Trophoblast cell (in vitro differentiated cells and primary cell): ENCODE measurements around the gene NR3C1.

ENCODE experiments used
- DNase-seq, 2 donors: peaks; one replicate each; pipeline ENCODE4 v3.0.0-alpha.2; 2016
- H2AFZ ChIP-seq: 2 replicates; pipeline ENCODE4 v1.6.1; 2013; ENCODE audit warnings: low read length, moderate library complexity, mild to moderate bottlenecking; ENCODE audit not compliant: insufficient read depth, poor library complexity
- H2AK5ac ChIP-seq: 2 replicates; pipeline ENCODE4 v1.6.1; 2013; ENCODE audit warnings: mild to moderate bottlenecking, low read length
- H2BK120ac ChIP-seq: 2 replicates; pipeline ENCODE4 v1.6.1; 2013; ENCODE audit warnings: low read length, mild to moderate bottlenecking, moderate library complexity; ENCODE audit not compliant: insufficient read depth, poor library complexity
- H2BK12ac ChIP-seq: 2 replicates; pipeline ENCODE4 v1.6.1; 2013; ENCODE audit warnings: mild to moderate bottlenecking, low read length, moderate library complexity
- H2BK5ac ChIP-seq: 2 replicates; pipeline ENCODE4 v1.6.1; 2013; ENCODE audit warnings: low read length, low read depth, moderate library complexity, mild to moderate bottlenecking; ENCODE audit not compliant: poor library complexity
- H3K14ac ChIP-seq: 2 replicates; pipeline ENCODE4 v1.6.1; 2013; ENCODE audit warnings: mild to moderate bottlenecking, low read length
- H3K18ac ChIP-seq: 2 replicates; pipeline ENCODE4 v1.6.1; 2013; ENCODE audit warnings: mild to moderate bottlenecking, low read length
- H3K23ac ChIP-seq: 2 replicates; pipeline ENCODE4 v1.6.1; 2013; ENCODE audit warnings: low read length
- H3K27ac ChIP-seq: 2 replicates; pipeline ENCODE4 v1.5.1; 2013; ENCODE audit warnings: low read depth, mild to moderate bottlenecking, inconsistent platforms, low read length, moderate library complexity
- H3K27me3 ChIP-seq: 2 replicates; pipeline ENCODE4 v1.6.1; 2013; ENCODE audit warnings: inconsistent platforms, mild to moderate bottlenecking, low read length, moderate library complexity; ENCODE audit not compliant: insufficient read depth
- H3K36me3 ChIP-seq, 2 experiments: 1 replicate in 1 of 2; 2 replicates in 1 of 2; pipeline ENCODE4 v1.6.1; 2013; ENCODE audit warnings: low read length in 2 of 2, mild to moderate bottlenecking in 2 of 2, moderate library complexity in 1 of 2; ENCODE audit not compliant: insufficient read depth in 2 of 2, control insufficient read depth in 1 of 2
- H3K4ac ChIP-seq: 2 replicates; pipeline ENCODE4 v1.6.1; 2013; ENCODE audit warnings: low read depth, mild to moderate bottlenecking, low read length, moderate library complexity
- H3K4me1 ChIP-seq, 2 experiments: 1 replicate in 1 of 2; 2 replicates in 1 of 2; pipeline ENCODE4 v1.6.1; 2013; ENCODE audit warnings: low read length in 2 of 2, mild to moderate bottlenecking in 2 of 2, moderate library complexity in 1 of 2; ENCODE audit not compliant: insufficient read depth in 2 of 2, control insufficient read depth in 1 of 2
- H3K4me2 ChIP-seq: 2 replicates; pipeline ENCODE4 v1.6.1; 2013; ENCODE audit warnings: inconsistent platforms, mild to moderate bottlenecking, low read length, moderate library complexity
- H3K4me3 ChIP-seq: 2 replicates; pipeline ENCODE4 v1.5.1; 2013; ENCODE audit warnings: mild to moderate bottlenecking, low read depth, low read length, inconsistent platforms
- H3K79me1 ChIP-seq: one replicate; pipeline ENCODE4 v1.6.1; 2013; ENCODE audit warnings: low read length
- H3K79me2 ChIP-seq: 2 replicates; pipeline ENCODE4 v1.6.1; 2013; ENCODE audit warnings: low read length, mild to moderate bottlenecking; ENCODE audit not compliant: control insufficient read depth, insufficient read depth, poor library complexity
- H3K9ac ChIP-seq: 2 replicates; pipeline ENCODE4 v1.6.1; 2013; ENCODE audit warnings: mild to moderate bottlenecking, low read length
- H3K9me3 ChIP-seq: 2 replicates; pipeline ENCODE4 v1.6.1; 2013; ENCODE audit warnings: low read depth, mild to moderate bottlenecking, control low read depth, inconsistent platforms, low read length; ENCODE audit not compliant: insufficient read depth
- H4K12ac ChIP-seq: 2 replicates; pipeline ENCODE4 v1.6.1; 2013; ENCODE audit warnings: low read depth, mild to moderate bottlenecking, low read length, moderate library complexity
- H4K8ac ChIP-seq: 2 replicates; pipeline ENCODE4 v1.6.1; 2013; ENCODE audit warnings: low read depth, mild to moderate bottlenecking, low read length, moderate library complexity
- H4K91ac ChIP-seq: one replicate; pipeline ENCODE4 v1.6.1; 2013; ENCODE audit warnings: low read depth, mild to moderate bottlenecking, low read length, moderate library complexity
- WGBS: extraction: QIAGEN DNeasy Blood & Tissue Kit; methylation state at CpG from one replicate; pipeline ENCODE4 v1.1.7; 2013; ENCODE audit warnings: missing lambda C conversion rate; ENCODE audit not compliant: insufficient read length, insufficient coverage; ENCODE audit errors: extremely low coverage; 5-methylcytosine and 5-hydroxymethylcytosine counted together

The NR3C1 gene

DNA sequence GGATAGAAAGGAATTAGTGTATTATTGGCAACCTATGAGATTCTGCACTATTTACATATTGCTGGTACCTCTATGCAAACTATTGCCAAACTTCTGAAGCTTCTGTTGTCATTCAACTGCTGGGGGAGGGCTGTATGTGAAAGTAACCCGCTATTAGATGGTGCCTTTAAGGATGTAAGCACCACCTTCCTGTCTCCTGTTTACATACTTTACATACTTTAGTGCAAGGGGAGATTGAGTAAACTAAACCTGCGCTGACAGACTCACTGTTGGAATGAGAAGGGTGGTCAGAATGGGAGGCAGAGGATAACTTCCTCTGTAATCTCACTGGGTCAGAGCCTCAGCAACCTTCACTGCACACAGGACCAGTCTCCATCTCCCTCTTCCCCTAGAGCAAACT lies 123.8 kb downstream of the NR3C1 start:
- Histone ChIP-seq H3K4ac (no peak overlapping the region), H4K8ac (no peak overlapping the region), H3K79me1 (no peaks in the 10 kb centered on the region), H3K9ac (no peak overlapping the region), H2BK120ac (no peak overlapping the region), H2AK5ac (no peak overlapping the region), H3K9me3 (no peaks in the 10 kb centered on the region), H3K18ac (no peak overlapping the region), H2BK5ac (no peak overlapping the region), H2AFZ (no peak overlapping the region), H3K36me3 (no peaks in the 10 kb centered on the region), H3K4me2 (no peak overlapping the region), H3K4me1 (no peaks in the 10 kb centered on the region), H3K79me2 (no peaks in the 10 kb centered on the region), H4K91ac (no peak overlapping the region), H3K27ac (no peak overlapping the region), H3K23ac (no peak overlapping the region), H3K27me3 (no peaks in the 10 kb centered on the region), H2BK12ac (no peak overlapping the region), H3K14ac (no peak overlapping the region), H4K12ac (no peak overlapping the region), H3K4me3 (no peak overlapping the region)
- peak; percentile 71 to 89 for DNase-seq
- WGBS = no CpG with 5 or more reads among the region's 2 CpGs

DNA sequence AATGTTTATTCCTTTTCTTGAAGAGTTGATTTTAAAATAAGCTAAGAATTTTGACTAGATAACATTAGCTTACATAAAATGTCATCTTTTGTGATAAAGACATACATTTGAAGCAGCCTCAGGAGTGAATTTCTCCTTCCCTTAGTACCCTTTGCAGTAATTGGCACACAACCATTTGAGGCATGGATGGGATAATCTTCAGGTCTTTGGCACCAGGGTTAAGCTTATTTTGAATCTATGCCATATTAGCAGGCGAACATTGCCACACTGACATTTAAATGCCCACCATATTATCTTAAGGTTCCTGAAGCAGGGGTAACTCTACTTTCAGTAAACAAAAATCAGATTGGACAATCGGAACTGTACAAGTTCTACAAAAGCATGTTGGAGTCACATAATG lies 126.0 kb downstream of the NR3C1 start:
- WGBS = no CpG with 5 or more reads among the region's 2 CpGs
- Histone ChIP-seq H4K12ac (no peak overlapping the region), H3K27me3 (no peaks in the 10 kb centered on the region)

DNA sequence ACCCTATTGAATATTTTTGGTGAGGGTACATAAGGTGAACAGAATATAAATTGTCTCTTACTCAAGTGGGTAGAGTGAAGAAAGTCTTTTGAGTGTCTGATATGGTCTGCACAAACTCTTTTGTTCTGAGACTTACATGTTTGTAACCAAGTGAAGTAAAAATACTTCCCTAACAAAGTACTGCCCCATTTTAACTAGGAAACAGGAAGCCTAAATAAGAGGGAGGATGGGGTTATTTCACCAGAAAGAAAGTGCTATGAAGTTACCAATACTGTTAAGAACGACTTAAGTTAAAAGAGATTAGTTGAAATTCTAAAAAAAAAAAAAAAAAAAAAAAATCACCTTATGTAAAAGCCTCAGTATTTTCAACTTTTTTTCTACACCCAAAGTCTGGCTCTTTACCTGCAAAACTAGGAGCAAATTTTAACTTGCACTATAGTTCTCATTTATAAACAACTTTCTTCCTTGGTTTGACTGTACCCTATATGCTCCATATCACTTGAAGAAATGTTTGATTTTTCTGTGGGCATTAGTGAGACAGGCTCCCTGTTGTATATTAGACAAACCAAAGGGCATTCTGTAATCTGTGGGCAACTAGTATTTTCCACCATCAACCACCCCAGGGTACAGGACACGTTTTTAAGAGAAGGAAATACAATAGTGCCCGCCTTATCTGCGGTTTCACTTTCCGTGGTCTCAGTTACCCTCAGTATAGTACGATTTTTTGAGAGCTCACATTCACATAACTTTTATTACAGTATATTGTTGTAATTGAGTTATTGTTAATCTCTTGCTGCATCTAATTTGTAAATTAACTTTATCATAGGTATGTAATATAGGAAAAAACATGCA lies 127.7 kb downstream of the NR3C1 start:
- H2BK5ac ChIP-seq = no peak overlapping the region
- H2AFZ ChIP-seq = no peak overlapping the region
- H3K14ac ChIP-seq = no peak overlapping the region
- no peaks in the 10 kb centered on the region for H3K9me3 ChIP-seq
- no peak overlapping the region for H2BK12ac ChIP-seq
- no peaks in the 10 kb centered on the region for H3K79me2 ChIP-seq
- no peak overlapping the region for H3K4ac ChIP-seq
- H4K8ac ChIP-seq = no peak overlapping the region
- no peak overlapping the region for H3K9ac ChIP-seq
- H3K79me1 ChIP-seq = no peaks in the 10 kb centered on the region
- H3K18ac ChIP-seq = no peak overlapping the region
- no peak overlapping the region for H3K4me3 ChIP-seq
- no peaks in the 10 kb centered on the region for H3K27me3 ChIP-seq
- no peaks in the 10 kb centered on the region for H3K36me3 ChIP-seq
- WGBS = no CpG with 5 or more reads among the region's 6 CpGs
- H2BK120ac ChIP-seq = no peak overlapping the region
- no peak overlapping the region for H3K23ac ChIP-seq
- H4K91ac ChIP-seq = no peak overlapping the region
- H3K4me1 ChIP-seq = no peaks in the 10 kb centered on the region
- H2AK5ac ChIP-seq = no peak overlapping the region
- H3K4me2 ChIP-seq = no peak overlapping the region
- no peak for DNase-seq
- no peak overlapping the region for H4K12ac ChIP-seq
- no peak overlapping the region for H3K27ac ChIP-seq

More for the DNA sequence above, 126.0 kb downstream of the NR3C1 start:
- no peak overlapping the region for H3K23ac ChIP-seq
- no peak overlapping the region for H3K4ac ChIP-seq
- DNase-seq = no peak
- no peak overlapping the region for H2BK5ac ChIP-seq
- H4K91ac ChIP-seq = no peak overlapping the region
- H3K27ac ChIP-seq = no peak overlapping the region
- H3K4me1 ChIP-seq = no peaks in the 10 kb centered on the region
- H2BK12ac ChIP-seq = no peak overlapping the region
- H3K36me3 ChIP-seq = no peaks in the 10 kb centered on the region
- no peak overlapping the region for H4K8ac ChIP-seq
- H3K79me1 ChIP-seq = no peaks in the 10 kb centered on the region
- no peak overlapping the region for H2AFZ ChIP-seq
- no peak overlapping the region for H3K18ac ChIP-seq
- H3K4me2 ChIP-seq = no peak overlapping the region
- no peak overlapping the region for H2BK120ac ChIP-seq
- no peaks in the 10 kb centered on the region for H3K9me3 ChIP-seq
- no peak overlapping the region for H3K14ac ChIP-seq
- no peak overlapping the region for H3K9ac ChIP-seq
- no peak overlapping the region for H2AK5ac ChIP-seq
- H3K4me3 ChIP-seq = no peak overlapping the region
- H3K79me2 ChIP-seq = no peaks in the 10 kb centered on the region

DNA sequence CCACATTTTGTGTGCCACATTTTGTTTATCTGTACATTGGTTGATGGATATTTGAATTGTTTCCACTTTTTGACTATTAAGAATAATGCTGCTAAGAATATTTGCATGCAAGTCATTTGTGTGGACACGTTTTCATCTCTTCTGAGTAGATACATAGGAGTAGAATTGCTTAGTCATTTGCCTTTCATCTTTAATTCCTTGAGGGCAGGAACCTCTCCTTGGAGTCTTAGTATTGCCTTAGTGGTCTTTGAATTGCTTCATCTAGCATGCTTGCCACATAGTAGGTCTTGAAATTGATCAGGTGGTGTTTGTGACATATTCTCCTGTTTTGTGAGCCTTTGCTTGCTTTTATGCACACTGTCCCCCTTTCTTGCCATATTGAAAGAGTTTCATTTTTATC lies 128.5 kb downstream of the NR3C1 start:
- H3K4ac ChIP-seq = no peak overlapping the region
- no peaks in the 10 kb centered on the region for H3K79me2 ChIP-seq
- no CpG with 5 or more reads among the region's 1 CpG for WGBS
- H4K91ac ChIP-seq = no peak overlapping the region
- H3K9me3 ChIP-seq = no peaks in the 10 kb centered on the region
- H3K23ac ChIP-seq = no peak overlapping the region
- no peak overlapping the region for H3K4me3 ChIP-seq
- no peak overlapping the region for H3K4me2 ChIP-seq
- H2AK5ac ChIP-seq = no peak overlapping the region
- no peaks in the 10 kb centered on the region for H3K36me3 ChIP-seq
- H2AFZ ChIP-seq = no peak overlapping the region
- no peak overlapping the region for H4K8ac ChIP-seq
- H2BK5ac ChIP-seq = no peak overlapping the region
- no peaks in the 10 kb centered on the region for H3K79me1 ChIP-seq
- no peak for DNase-seq
- H3K9ac ChIP-seq = no peak overlapping the region
- no peak overlapping the region for H4K12ac ChIP-seq
- H2BK12ac ChIP-seq = no peak overlapping the region
- H3K14ac ChIP-seq = no peak overlapping the region
- no peaks in the 10 kb centered on the region for H3K27me3 ChIP-seq
- H3K4me1 ChIP-seq = no peaks in the 10 kb centered on the region
- H2BK120ac ChIP-seq = no peak overlapping the region
- H3K18ac ChIP-seq = no peak overlapping the region
- no peak overlapping the region for H3K27ac ChIP-seq
